ENCODE data around the gene NOS3.
"Not testable (repeated sequence)": the region's sequence is repeated elsewhere in the genome, so short reads cannot be mapped to it uniquely, and the experiment has no call there.

NOS3 gene

DNA sequence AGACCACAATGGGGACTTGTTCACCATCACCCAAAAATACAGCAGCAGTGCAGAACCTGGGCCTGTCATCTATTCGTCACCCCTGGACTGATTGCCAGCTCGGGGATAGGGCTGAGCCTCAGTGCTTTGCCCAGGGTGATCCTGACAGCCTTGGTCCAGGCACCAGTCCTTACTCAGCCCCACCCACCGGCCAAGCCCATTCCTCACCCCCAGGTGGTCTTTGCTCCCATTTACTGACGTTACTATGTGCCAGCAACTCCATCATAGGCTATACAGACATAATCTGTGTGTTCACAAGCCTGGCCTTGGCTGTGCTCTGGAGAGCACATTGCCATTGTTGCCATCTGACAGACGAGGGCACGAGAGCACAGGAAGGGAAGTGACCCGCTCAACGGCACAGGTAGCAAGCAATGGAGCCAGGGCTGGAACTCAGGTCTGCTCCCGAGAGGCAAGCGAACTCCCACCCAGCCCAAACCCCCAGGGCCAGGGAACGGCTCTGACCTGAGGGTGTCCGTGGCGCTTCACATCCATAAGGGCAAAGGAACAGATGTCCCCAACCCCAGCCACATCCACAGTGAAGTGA, 26.6 kb downstream of the NOS3 start:
- DNase-seq (ENCODE audit: low spot score), result no peak

- DNase-seq (ENCODE audit: low spot score), result peak; percentile 51
Observed at GRCh38 chr7:151017953-151018420, 27.2 kb downstream of the NOS3 start.

GRCh38 chr7:151018421-151019129, 27.8 kb downstream of the NOS3 start:
- DNase-seq (ENCODE audit: low spot score), result no peak

DNA sequence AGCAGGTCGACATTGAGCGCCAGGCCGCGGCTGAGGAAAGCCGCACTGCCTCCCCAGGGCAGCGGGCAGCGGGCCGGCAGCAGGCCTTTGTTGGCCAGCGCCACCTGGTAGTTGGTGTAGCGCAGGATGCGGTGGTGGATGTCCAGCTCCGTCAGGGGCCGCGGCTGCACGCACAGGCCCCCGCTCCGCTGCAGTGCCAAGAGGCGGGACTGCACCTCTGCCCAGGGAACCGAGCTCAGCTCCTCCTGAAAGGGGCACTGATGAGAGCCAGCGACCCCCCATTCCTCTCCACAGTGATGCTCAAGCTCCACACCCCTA, 28.3 kb downstream of the NOS3 start:
- DNase-seq (ENCODE audit: low spot score), result no peak

- no peak for DNase-seq (ENCODE audit: low spot score)
Observed at GRCh38 chr7:151020231-151020630, 29.4 kb downstream of the NOS3 start.

DNA sequence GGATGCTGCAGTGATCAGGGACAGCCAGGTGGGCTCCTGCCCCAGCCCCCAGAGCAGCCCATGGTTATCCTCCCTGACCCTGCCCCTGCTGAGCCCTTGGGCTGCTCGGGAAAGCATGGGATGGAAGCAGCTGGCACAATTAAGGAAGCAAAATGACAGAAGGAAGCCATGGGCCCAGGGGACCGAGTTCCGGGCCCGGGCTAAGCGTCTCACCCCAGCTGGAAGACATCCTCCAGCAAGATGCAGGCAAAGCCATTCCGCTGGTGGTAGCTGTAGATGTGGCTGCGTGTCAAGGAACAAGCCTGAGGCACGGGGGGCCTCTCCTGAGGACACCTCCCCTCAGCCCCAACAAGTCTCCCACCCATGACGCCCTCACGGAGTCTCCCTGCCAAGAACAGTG, 32.4 kb downstream of the NOS3 start:
- no peak for DNase-seq (ENCODE audit: low spot score)

GRCh38 chr7:151024435-151025056, 33.7 kb downstream of the NOS3 start, which contains the start of gene ATG9B:
Gene ATG9B, minus strand, starts transcription at chr7:151024494. Its CDS starts 71 bp downstream, at chr7:151024423.
- DNase-seq (ENCODE audit: low spot score), result peak; percentile 69

- DNase-seq (ENCODE audit: low spot score), result peak; percentile 84
Observed at GRCh38 chr7:151025924-151026671, 35.3 kb downstream of the NOS3 start.

DNA sequence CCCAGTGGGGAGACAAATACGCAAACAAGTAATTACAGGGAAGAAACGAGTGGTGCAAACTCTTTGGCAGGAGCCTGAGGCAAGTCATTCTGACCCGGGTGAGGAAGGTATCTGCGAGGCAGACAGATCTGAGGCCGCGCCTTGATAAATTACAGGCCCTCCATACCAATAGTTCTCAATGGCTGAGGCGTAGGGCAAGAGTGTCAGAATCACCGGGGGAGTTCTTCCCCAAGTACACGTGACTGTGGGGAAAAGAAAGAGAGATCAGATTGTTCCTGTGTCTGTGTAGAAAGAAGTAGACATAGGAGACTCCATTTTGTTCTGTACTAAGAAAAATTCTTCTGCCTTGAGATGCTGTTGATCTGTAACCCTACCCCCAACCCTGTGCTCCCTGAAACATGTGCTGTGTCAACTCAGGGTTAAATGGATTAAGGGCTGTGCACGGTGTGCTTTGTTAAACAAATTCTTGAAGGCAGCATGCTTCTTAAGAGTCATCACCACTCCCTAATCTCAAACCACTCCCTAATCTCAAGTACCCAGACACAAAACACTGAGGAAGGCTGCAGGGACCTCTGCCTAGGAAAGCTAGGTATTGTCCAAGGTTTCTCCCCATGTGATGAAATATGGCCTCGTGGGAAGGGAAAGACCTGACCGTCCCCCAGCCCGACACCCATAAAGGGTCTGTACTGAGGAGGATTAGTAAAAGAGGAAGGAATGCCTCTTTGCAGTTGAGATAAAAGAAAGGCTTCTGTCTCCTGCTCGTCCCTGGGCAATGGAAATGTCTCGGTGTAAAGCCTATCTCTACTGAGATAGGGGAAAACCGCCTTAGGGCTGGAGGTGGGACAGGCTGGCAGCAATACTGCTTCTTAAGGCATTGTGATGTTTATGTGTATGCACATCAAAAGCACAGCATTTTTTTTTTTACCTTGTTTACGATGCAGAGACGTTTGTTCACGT, 36.2 kb downstream of the NOS3 start:
- not testable (repeated sequence) for DNase-seq (ENCODE audit: low spot score)

DNA sequence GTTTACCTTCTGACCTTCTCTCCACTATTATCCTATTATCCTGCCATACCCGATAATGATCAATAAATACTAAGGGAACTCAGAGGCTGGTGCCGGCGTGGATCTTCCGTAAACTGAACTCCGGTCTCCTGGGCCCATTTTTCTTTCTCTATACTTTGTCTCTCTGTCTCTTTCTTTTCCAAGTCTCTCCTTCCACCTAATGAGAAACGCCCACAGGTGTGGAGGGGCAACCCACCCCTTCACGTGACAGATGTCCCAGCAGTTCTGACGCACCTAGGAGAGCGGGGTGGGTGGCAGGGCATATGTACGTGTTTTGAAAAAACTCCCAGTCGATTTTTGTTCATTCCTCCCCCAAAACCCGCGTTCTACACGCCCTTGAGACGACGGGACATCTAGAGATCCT, 36.9 kb downstream of the NOS3 start:
- not testable (repeated sequence) for DNase-seq (ENCODE audit: low spot score)

- peak; percentile 99 for DNase-seq (ENCODE audit: low spot score)
Observed at GRCh38 chr7:151028131-151028947, 37.5 kb downstream of the NOS3 start, which contains the start of gene ABCB8. Gene ABCB8, plus strand, starts transcription at chr7:151028450. Its CDS starts 66 bp downstream, at chr7:151028516.

DNA sequence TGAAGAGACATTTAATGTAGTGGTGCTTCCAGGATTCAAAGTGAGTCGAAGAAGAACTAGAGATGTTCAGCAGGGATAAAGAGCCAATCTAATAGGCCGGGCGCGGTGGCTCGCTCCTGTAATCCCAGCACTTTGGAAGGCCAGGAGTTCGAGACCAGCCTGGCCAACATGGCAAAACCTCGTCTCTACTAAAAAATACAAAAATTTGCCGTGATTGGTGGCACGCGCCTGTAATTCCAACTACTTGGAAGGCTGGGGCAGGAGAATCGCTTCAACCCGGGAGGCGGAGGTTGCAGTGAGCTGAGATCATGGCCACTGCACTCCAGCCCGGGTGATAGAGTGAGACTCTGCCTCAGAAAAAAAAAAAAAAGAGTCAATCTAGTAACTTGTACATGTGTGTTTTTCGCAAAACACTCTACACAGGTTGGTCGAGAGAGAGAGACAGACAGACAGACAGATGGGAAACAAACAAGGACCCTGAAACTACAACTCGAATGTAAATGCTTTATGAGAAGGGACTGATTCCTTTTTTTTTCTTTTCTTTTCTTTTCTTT, 38.2 kb downstream of the NOS3 start:
- DNase-seq (ENCODE audit: low spot score), result no peak

DNA sequence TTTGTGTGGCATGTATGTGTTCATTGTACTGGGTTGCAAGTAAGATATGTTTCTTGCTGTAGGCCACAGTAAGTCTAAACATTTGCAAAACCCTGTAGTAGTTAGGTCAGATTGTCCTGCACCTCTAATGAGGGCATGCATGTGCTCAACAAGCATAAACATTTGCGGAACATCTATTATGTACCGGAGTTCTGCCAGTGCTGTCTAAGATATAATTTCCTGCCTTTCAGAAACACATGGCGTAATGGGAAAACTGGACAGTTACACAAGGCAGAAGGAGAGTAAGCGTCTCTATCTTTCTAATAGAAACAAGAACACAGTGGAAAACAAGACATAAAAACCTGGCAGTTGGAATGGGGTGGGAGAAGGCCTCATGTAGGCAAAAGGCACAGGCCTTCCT, 40.2 kb downstream of the NOS3 start:
- DNase-seq (ENCODE audit: low spot score), result no peak

DNA sequence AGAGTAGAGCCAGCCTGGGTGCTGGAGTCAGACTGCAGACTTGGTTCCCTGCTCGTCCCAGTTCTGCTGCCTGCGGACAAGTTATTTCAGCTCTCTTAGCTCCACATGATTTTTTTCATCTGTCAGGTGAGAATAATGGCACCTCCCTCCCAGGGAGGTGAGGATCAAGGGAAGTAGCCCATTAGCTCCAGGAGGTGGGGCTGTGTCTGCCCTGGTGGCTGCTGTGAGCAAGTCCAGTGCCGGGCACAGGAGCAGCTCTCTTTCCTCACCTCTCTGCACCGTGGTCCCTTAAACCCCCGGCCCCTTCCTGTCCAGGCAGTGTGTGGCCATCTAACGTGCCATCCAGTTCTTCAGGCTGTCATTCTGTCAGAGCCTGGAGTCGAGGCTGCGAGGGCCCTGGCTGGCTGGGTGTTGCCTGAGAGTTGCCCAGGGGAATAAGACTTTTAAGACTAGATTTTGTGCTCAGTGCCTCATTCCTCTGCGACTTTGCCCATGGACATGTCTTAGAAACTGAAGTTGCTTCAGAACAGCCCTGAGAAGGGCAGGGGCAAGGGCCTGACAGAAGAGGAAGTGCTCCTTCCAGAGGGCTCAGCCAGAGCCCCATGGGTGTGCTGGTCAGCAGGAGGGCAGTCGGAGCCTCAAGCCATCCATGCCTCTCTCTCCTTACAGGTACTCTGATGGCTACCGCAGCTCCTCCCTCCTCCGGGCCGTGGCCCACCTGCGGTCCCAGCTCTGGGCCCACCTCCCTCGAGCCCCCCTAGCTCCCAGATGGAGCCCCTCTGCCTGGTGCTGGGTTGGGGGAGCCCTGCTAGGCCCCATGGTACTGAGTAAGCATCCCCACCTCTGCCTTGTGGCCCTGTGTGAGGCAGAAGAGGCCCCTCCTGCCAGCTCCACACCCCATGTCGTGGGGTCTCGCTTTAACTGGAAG, 42.4 kb downstream of the NOS3 start:
- no peak for DNase-seq (ENCODE audit: low spot score)

GRCh38 chr7:151033864-151034249, 43.0 kb downstream of the NOS3 start:
- DNase-seq (ENCODE audit: low spot score), result no peak

DNA sequence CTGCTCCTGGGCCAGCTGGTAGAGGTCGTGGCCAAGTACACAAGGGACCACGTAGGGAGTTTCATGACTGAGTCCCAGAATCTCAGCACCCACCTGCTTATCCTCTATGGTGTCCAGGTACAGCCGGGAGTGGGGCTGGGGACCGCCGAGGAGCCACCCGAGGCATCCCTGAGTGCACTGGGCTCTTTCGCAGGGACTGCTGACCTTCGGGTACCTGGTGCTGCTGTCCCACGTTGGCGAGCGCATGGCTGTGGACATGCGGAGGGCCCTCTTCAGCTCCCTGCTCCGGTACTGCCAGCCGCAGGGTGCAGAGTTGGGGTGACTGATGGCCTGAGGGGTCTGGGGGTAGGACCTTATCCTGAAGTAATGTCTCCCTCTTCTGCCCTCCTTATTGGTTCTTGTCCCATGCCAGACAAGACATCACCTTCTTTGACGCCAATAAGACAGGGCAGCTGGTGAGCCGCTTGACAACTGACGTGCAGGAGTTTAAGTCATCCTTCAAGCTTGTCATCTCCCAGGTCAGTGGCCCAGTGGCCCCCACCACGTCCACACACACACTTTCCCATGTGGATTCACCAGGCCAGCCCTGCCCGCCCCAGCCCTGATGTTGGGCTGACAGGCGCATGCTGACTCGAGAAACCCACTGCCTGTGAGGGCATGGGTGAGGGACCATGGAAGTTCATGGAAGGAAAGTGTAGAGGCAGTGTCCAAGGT, 43.7 kb downstream of the NOS3 start:
- DNase-seq (ENCODE audit: low spot score), result no peak

DNA sequence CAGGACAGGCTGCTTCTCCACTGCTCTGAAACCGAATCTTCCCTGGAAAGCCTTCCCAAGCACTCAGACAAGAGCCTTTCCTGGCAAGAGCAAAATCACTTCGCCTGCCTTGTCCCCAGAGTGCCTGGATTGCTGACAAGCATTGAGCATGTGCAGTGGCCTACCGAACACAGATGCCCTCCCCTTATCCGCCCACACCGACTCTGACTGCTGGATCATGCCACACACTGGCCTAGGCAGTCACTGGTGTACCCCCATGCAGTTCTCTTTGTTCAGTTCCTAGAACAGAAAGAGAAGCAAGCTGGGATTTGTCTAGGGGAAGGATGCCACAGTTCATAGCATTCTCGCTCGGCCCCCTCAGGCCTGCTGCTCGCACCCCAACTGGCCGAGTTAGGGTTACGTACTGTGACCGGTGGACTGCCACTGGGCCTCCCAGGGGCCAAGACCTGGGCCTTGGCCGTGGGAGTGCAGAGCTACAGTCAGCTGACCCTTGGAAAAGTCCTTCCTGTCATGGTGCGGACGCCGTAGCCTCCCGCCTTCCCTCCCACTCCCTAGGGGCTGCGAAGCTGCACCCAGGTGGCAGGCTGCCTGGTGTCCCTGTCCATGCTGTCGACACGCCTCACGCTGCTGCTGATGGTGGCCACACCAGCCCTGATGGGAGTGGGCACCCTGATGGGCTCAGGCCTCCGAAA, 44.4 kb downstream of the NOS3 start:
- no peak for DNase-seq (ENCODE audit: low spot score)

GRCh38 chr7:151035902-151036301, 45.1 kb downstream of the NOS3 start:
- DNase-seq (ENCODE audit: low spot score), result no peak
